ENCODE data around the gene TRMO. TPM values are rescaled to one million over a fixed set of nuclear protein-coding genes. Genes with fewer than 3 reads are reported as not detected.

The TRMO gene
- total and polyA plus RNA-seq, 2 experiments from 2014 or later = 8.2 to 9.1 TPM

GRCh38 chr9:97858826-97859225 lies 63.5 kb downstream of the TRMO start:
- Histone ChIP-seq H3K27me3 (peaks cover 99% of the 10 kb centered on the region), H3K27ac (no peak overlapping the region), H3K4me3 (no peak overlapping the region), H3K9me3 (ENCODE audit: low read depth) (no peaks in the 10 kb centered on the region), H3K36me3 (no peaks in the 10 kb centered on the region), H3K4me1 (ENCODE audit: low read depth) (no peaks in the 10 kb centered on the region)
- no peak for DNase-seq (ENCODE audit: low read depth in 1 of 2, low spot score in 1 of 2)
- no peak for TF ChIP-seq CTCF (IDR thresholded peaks at IDR 0.05; ENCODE audit: low read depth, low read length)

- Histone ChIP-seq H3K27me3 (peaks cover 100% of the 10 kb centered on the region), H3K4me3 (no peak overlapping the region), H3K27ac (no peak overlapping the region), H3K9me3 (ENCODE audit: low read depth) (no peaks in the 10 kb centered on the region), H3K36me3 (no peaks in the 10 kb centered on the region), H3K4me1 (ENCODE audit: low read depth) (no peaks in the 10 kb centered on the region)
- TF ChIP-seq CTCF (IDR thresholded peaks at IDR 0.05; ENCODE audit: low read depth, low read length) = no peak
- DNase-seq (ENCODE audit: low read depth in 1 of 2, low spot score in 1 of 2) = no peak
Measured at GRCh38 chr9:97858393-97858713, 63.9 kb downstream of the TRMO start.

DNA sequence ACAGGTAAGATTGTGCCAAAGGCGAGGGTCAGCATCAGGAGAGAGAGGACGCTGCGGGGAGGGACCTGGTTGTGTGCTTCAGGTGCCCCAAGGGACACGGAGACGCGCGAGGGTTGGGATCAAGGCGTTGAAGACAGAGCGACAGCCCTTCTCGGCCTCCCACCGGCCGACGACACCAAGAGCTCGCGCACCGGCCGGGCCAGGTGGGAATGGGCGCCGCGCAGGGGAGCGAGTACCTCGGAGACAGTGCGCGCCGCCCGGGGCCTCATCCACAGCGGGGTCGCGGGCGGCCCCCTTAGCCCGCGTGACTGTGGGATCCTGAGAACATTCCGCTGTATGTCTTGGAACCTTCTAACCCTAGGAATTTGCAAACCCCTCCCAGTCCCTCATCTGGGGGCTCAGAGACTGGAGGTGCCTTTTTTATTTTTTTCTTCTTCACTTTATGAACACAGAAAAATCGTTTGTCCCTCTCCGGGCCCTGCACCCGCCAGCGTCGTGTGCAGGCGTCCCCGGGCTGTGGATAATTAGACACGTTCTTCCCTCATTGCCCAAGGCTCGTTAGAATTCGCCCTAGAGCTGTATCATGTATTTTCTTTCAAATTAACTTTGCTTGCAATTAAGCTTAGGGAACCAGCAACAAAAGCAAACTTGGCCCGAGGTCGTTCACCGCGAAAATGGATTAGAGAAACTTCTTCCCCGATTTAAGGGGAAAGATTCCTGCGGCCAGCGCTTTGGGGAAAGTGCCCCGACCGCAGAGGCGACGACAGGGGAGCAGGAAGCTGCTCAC lies 64.5 kb downstream of the TRMO start:
- Histone ChIP-seq H3K27me3 (peaks cover 100% of the 10 kb centered on the region), H3K27ac (no peak overlapping the region), H3K4me1 (ENCODE audit: low read depth) (no peaks in the 10 kb centered on the region), H3K4me3 (no peak overlapping the region), H3K36me3 (no peaks in the 10 kb centered on the region), H3K9me3 (ENCODE audit: low read depth) (no peaks in the 10 kb centered on the region)
- DNase-seq (ENCODE audit: low read depth in 1 of 2, low spot score in 1 of 2) = no peak
- no peak for TF ChIP-seq CTCF (IDR thresholded peaks at IDR 0.05; ENCODE audit: low read depth, low read length)

GRCh38 chr9:97856857-97857605 lies 65.3 kb downstream of the TRMO start:
- Histone ChIP-seq H3K4me3 (no peak overlapping the region), H3K36me3 (no peaks in the 10 kb centered on the region), H3K4me1 (ENCODE audit: low read depth) (no peaks in the 10 kb centered on the region), H3K27me3 (peaks cover 100% of the 10 kb centered on the region), H3K9me3 (ENCODE audit: low read depth) (no peaks in the 10 kb centered on the region), H3K27ac (no peak overlapping the region)
- TF ChIP-seq CTCF (IDR thresholded peaks at IDR 0.05; ENCODE audit: low read depth, low read length) = no peak
- DNase-seq (ENCODE audit: low read depth in 1 of 2, low spot score in 1 of 2) = no peak

DNA sequence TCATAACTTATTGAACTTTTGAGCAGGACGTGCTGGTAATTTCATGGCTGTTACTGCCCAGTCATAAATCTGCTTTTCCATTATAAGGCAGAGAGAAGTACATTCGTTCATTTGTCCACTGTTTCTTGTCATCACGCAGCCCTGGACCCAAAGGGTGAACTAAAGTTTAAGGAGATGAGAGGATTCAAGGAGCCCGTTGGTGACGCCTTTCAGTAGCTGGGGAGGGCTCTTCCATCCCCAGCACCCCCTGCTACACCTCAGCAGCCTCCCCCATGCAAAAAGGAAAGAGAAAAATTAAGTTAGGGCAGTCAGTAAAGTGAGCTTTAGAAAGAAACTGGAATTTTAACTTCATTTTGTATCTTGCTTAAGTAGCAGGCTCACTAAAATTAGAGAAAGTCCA lies 66.4 kb downstream of the TRMO start:
- peaks cover 100% of the 10 kb centered on the region for H3K27me3 ChIP-seq
- H3K4me3 ChIP-seq = no peak overlapping the region
- TF ChIP-seq CTCF (IDR thresholded peaks at IDR 0.05; ENCODE audit: low read depth, low read length) = no peak
- no peak for DNase-seq (ENCODE audit: low read depth in 1 of 2, low spot score in 1 of 2)
- H3K9me3 ChIP-seq (ENCODE audit: low read depth) = no peaks in the 10 kb centered on the region
- no peaks in the 10 kb centered on the region for H3K4me1 ChIP-seq (ENCODE audit: low read depth)
- H3K36me3 ChIP-seq = no peaks in the 10 kb centered on the region
- H3K27ac ChIP-seq = no peak overlapping the region

Data from cardiac muscle cell (in vitro differentiated cells and primary cell).